ENCODE results near the gene ACAD10.
"Not testable (repeated sequence)": the region's sequence is repeated elsewhere in the genome, so short reads cannot be mapped to it uniquely, and the experiment has no call there.

Gene ACAD10

DNA sequence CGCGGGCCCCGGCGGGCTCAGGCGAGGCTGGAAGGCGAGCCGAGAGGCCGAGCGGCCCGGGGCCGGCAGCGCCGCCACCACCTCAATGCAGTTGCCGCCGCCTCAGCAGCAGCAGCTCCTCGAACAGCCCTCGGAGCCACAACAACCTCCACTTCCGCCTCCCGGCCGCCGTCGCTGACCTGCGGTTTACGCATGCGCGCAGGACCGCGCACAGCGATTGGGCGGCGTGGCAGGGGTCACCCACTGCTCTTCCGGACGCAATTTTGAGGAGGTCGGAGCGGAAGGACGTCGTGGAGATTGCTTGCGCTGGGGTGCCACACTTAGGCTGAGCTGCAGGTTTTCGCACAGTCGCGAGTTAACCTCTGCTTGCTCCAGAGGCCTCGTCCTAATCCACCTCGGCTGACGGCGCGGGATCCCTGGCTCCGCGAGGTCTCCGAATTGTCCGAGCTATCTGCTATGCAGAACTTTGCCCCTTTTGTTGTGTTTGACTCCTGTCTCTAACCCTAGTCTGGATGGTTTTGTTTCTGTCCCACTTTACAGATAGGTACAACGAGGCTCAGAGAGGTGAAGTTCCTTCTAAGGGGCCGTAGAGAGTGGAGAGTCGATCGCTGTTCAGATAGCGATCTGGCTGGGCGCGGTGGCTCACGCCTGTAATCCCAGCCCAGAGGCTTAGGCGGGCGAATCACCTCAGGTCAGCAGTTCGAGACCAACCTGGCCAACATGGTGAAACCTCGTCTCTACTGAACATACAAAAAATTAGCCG lies at the start of gene ACAD10, which contains the start of gene BRAP:
Gene ACAD10, plus strand, starts transcription at position 243 of the 763 bp plus-strand sequence. CDS start 6,657 bp downstream, outside the sequence.
Gene BRAP, minus strand, starts transcription at position 146 of the 763 bp plus-strand sequence. CDS start 164 bp downstream, outside the sequence.
- DNase-seq (ENCODE audit: insufficient read length, low spot score) (peak; percentile 97), FAIRE-seq (peak; percentile 95)

DNA sequence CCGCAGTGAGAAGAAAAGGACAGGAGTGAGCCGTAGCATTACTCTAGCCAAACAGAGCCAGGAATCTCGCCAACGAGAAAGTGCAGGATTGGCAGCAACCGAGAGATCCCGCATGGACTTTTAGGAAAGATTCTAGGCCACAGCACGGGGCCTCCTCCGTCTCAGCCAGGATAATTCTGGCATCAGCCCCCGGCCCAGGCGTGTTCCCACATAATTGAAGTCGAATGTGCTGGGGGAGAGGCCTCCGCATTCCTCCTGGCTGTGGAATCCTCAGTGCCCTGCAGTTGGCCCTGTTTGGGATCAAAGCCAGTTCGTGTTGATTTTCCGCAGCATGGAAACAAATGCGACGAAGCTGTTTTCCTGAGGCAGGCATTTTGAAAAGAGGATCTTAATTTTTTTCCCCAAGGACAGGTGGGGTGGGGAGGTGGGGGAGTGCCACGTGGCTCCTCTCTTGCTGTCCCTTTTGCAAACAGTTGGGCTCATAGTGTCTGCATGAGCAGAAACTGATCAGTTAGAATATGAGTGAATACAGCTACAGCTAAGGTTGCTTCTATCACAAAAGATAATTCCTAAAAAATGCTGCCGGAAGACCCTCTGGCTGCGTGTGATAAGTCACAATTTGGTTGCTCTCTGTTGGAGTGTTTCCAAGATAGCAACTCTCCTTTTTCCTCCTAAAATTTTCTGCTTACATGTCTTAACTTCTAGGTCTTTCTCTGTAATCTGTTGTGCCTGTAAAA lies 49.5 kb upstream of the ACAD10 start:
- no peak for DNase-seq (ENCODE audit: insufficient read length, low spot score)
- no peak for FAIRE-seq

GRCh38 chr12:111638556-111638955 lies 47.3 kb upstream of the ACAD10 start:
- DNase-seq (ENCODE audit: insufficient read length, low spot score) (no peak), FAIRE-seq (no peak)

DNA sequence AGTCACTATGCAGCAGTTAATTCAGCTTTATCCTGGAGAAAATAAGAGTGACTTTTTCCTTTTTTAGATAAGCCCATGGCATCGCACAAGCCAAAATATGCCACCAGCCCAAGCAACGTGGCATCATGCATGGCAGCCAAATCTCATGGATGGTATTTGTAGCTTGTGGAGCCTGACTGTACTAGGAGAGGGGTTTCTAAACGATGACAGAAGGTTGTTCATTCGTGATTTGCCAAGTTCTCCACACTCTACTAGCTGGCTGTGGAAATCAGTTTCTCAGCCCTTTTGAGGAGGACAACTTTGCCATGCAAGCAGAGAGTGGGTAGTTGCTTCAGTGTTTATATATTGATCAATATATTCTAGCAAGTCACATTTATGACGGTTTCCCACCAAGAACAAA lies 45.3 kb upstream of the ACAD10 start:
- FAIRE-seq, result no peak
- DNase-seq (ENCODE audit: insufficient read length, low spot score), result no peak

- DNase-seq (ENCODE audit: insufficient read length, low spot score), result no peak
- FAIRE-seq, result no peak
These were observed 43.0 kb upstream of the ACAD10 start for GRCh38 chr12:111642681-111643426.

DNA sequence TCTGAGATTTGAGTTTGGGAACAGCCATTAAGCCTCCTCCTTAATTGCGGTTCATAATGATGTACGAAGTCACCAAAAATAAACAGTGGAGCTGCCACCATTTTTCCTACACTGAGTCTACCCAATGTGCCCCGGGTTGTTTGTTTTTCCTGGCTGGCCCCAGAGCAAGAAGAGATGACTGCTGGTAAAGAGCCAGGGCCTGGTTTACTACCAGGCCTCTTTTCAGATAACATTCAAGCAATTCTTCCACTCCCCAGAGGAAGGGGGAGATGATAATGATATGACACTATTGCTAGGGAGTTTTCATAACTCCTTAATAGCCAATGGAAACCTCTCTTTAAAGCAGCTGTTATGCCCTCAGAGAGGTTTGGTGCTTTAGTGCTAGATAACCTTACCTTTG lies 42.4 kb upstream of the ACAD10 start:
- no peak for FAIRE-seq
- no peak for DNase-seq (ENCODE audit: insufficient read length, low spot score)

DNA sequence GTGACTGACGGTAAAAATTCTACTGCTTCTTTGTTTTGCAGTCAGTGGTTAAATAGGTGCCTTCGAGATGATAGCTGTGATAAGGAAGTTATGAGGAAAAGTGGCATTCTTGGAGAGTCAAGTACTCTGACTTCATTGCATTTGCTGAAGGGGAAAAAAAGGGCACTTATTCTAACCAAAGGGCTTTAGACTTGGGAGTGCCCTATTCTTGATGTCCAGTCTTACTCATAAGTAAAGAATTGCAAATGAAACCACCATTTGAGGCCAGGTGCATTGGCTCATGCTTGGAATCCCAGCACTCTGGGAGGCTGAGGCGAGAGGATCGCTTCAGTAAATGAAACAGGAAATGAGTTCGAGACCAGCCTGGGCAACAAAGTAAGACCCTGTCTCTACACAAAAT lies 40.4 kb upstream of the ACAD10 start:
- DNase-seq (ENCODE audit: insufficient read length, low spot score) (peak; percentile 45), FAIRE-seq (no peak)

- FAIRE-seq (no peak), DNase-seq (ENCODE audit: insufficient read length, low spot score) (no peak)
These were observed 34.9 kb upstream of the ACAD10 start for GRCh38 chr12:111650912-111651311.

DNA sequence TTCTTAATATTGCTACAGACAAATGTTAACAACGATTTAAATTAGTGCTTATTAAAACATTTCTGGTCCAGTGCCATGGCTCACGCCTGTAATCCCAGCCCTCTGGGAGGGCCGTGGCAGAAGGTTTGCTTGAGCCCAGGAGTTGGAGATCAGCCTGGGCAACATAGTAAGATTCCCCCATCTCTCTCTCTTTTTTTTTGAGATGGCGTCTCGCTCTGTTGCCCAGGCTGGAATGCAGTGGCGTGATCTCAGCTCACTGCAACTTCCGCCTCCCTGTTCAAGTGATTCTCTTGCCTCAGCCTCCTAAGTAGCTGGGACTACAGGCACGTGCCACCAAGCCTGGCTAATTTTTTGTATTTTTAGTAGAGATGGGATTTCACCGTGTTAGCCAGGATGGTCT lies 33.3 kb upstream of the ACAD10 start:
- not testable (repeated sequence) for FAIRE-seq; DNase-seq (ENCODE audit: insufficient read length, low spot score)

DNA sequence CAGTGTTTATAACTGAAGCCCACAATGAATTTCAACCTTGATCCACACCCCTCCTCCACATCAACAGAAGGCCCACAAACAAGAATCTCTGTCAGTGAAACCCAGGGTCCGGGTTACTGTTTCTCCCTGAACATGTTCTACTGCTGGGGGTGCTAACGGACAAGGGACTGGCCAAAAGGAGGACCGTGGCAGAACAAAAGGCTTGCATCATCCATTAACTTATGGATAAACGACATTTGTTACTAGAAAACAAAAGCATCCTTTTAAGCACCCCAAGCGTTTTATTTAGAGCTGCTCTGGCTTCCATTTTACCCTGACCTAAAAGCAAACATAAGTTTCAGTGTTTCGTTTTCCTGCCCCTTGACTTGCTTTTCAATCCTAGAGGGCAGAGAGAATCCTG lies 32.3 kb upstream of the ACAD10 start:
- no peak for FAIRE-seq
- DNase-seq (ENCODE audit: insufficient read length, low spot score), result no peak

GRCh38 chr12:111655356-111655755 lies 30.5 kb upstream of the ACAD10 start:
- no peak for FAIRE-seq

GRCh38 chr12:111656016-111656415 lies 29.8 kb upstream of the ACAD10 start:
- DNase-seq (ENCODE audit: insufficient read length, low spot score) (no peak), FAIRE-seq (no peak)

More at GRCh38 chr12:111655356-111655755, 30.5 kb upstream of the ACAD10 start:
- DNase-seq (ENCODE audit: insufficient read length, low spot score), result no peak

GRCh38 chr12:111664499-111664898 lies 21.4 kb upstream of the ACAD10 start:
- no peak for DNase-seq (ENCODE audit: insufficient read length, low spot score)
- no peak for FAIRE-seq

- DNase-seq (ENCODE audit: insufficient read length, low spot score) (no peak), FAIRE-seq (no peak)
These were observed 20.6 kb upstream of the ACAD10 start for GRCh38 chr12:111664961-111665865.

DNA sequence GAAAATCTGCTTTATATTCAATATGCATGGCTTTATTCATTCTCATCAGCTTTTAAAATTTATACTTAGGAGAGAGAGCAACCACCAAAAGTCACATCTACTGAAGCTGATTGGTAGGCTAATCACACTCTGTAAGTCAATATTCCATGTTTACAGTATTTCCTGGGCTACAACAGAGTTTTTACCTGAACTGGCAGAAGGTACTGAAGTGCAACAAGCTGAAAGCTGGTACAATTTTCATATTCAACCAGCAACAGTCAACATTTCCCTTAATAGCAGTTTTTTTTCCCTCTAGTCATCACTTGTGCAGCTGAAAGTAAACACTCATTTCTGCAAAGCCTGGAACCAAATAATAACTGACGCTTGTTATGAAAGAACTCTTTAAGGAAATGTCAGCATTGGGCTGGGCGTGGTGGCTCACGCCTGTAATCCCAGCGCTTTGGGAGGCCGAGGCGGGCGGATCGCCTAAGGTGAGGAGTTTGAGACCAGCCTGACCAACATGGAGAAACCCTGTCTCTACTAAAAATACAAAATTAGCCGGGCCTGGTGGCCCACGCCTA lies 13.0 kb upstream of the ACAD10 start:
- DNase-seq (ENCODE audit: insufficient read length, low spot score), result no peak
- FAIRE-seq, result no peak

GRCh38 chr12:111673503-111673902 lies 12.3 kb upstream of the ACAD10 start:
- DNase-seq (ENCODE audit: insufficient read length, low spot score) (no peak), FAIRE-seq (no peak)

DNA sequence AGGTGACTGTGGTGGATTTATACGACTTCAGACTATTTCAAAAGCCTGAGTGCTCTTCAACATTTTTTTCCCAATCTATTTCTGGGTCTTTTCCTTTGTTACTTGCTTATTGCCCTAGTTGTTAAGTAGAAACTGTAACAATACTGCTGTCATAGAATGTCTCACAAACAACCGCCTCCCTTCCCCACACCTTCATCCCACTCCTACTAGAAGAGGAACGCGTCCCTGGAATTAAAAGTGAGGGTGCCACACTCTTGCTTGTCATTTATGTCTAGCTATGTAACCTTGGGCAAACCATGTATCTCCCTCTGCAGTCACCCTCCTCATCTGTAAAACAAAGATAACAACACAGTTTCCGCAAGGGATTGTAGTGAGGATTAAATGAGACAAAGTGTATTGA lies 8.7 kb upstream of the ACAD10 start:
- DNase-seq (ENCODE audit: insufficient read length, low spot score), result no peak
- FAIRE-seq, result no peak

GRCh38 chr12:111684485-111685198 lies 1.2 kb upstream of the ACAD10 start:
- not testable (repeated sequence) for FAIRE-seq; DNase-seq (ENCODE audit: insufficient read length, low spot score)

DNA sequence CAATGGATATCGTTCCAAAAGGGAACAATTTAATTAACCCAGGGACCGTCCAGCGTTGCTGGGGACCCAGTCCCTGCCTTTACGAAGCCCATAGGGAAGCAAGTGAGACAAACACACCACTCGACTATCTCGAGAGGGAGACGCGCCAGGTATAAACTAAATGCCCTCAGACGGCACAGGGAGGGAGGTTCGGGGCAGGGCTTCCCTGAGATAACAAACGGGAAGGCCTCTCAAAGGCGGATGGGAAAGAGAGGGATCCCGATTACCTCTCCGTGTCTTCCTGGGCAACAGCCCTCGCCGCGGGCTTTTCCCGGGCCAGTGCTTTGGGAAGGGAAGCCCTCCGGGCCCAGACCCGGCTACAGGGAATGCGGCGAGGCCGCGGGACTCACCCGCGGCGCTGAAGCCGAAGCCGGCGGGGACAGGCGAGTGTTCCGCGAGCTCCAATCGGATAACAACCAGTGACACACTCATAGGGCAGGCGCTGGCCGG lies 487 bp upstream of the ACAD10 start:
- FAIRE-seq (no peak), DNase-seq (ENCODE audit: insufficient read length, low spot score) (peak; percentile 28)

Measured in HTR-8/SVneo (cell line).